ENCODE results near the gene MCM10. TPM values are rescaled to one million over a fixed set of nuclear protein-coding genes. Genes with fewer than 3 reads are reported as not detected.

The MCM10 gene
- total RNA-seq, 2 donors from 2014 or later = 38.2 to 44.8 TPM

- peak overlapping the region; percentile 20 for H3K27ac Mint-ChIP-seq
- H3K4me3 Mint-ChIP-seq = peak overlapping the region; percentile 70
- H3K9me3 Mint-ChIP-seq = no peaks in the 10 kb centered on the region
- no peak for DNase-seq
- Histone ChIP-seq H3K36me3 (ENCODE audit: control insufficient read depth, insufficient read depth, low read length) (peaks cover 9% of the 10 kb centered on the region), H3K27me3 (ENCODE audit: control insufficient read depth, insufficient read depth, low read length, poor library complexity, severe bottlenecking) (no peaks in the 10 kb centered on the region), H3K4me3 (ENCODE audit: low read length) (peak overlapping the region; percentile 97), H3K4me1 (ENCODE audit: control insufficient read depth, insufficient read depth, low read length) (no peaks in the 10 kb centered on the region), H3K9me3 (ENCODE audit: control insufficient read depth, low read length) (no peaks in the 10 kb centered on the region), H3K27ac (ENCODE audit: low read depth, low read length) (peak overlapping the region; percentile 53), H3K9ac (ENCODE audit: extremely low read depth, low read length, poor library complexity, severe bottlenecking) (peak overlapping the region; percentile 85)
- H3K36me3 Mint-ChIP-seq (ENCODE audit: low read depth) = peaks cover 8% of the 10 kb centered on the region
- no peaks in the 10 kb centered on the region for H3K27me3 Mint-ChIP-seq (ENCODE audit: insufficient read depth)
- TF ChIP-seq CTCF (conservative IDR thresholded peaks at IDR 0.05) = no peak
- H3K4me1 Mint-ChIP-seq = peaks cover 10% of the 10 kb centered on the region
- WGBS, 2 experiments (ENCODE audit: insufficient coverage in 1 of 2, insufficient read length in 1 of 2) = 2 to 3% methylated on average over 15 to 18 of the region's 18 CpGs
Observed at GRCh38 chr10:13161857-13162271, 506 bp downstream of the MCM10 start.

- no peaks in the 10 kb centered on the region for H3K27me3 Mint-ChIP-seq (ENCODE audit: insufficient read depth)
- WGBS, 2 experiments (ENCODE audit: insufficient coverage in 1 of 2, insufficient read length in 1 of 2) = 93 to 100% methylated on average over 2 to 3 of the region's 3 CpGs
- H3K4me1 Mint-ChIP-seq = peaks cover 10% of the 10 kb centered on the region
- H3K9ac ChIP-seq (ENCODE audit: extremely low read depth, low read length, poor library complexity, severe bottlenecking) = no peak overlapping the region
- H3K9me3 ChIP-seq (ENCODE audit: control insufficient read depth, low read length) = no peaks in the 10 kb centered on the region
- H3K4me3 ChIP-seq (ENCODE audit: low read length) = no peak overlapping the region
- TF ChIP-seq CTCF (conservative IDR thresholded peaks at IDR 0.05) = no peak
- H3K4me1 ChIP-seq (ENCODE audit: control insufficient read depth, insufficient read depth, low read length) = no peaks in the 10 kb centered on the region
- no peaks in the 10 kb centered on the region for H3K27me3 ChIP-seq (ENCODE audit: control insufficient read depth, insufficient read depth, low read length, poor library complexity, severe bottlenecking)
- H3K9me3 Mint-ChIP-seq = no peaks in the 10 kb centered on the region
- no peak overlapping the region for H3K27ac ChIP-seq (ENCODE audit: low read depth, low read length)
- no peak overlapping the region for H3K27ac Mint-ChIP-seq
- peaks cover 9% of the 10 kb centered on the region for H3K36me3 ChIP-seq (ENCODE audit: control insufficient read depth, insufficient read depth, low read length)
- no peak overlapping the region for H3K4me3 Mint-ChIP-seq
- DNase-seq = no peak
- peaks cover 13% of the 10 kb centered on the region for H3K36me3 Mint-ChIP-seq (ENCODE audit: low read depth)
Observed at GRCh38 chr10:13163859-13164258, 2.5 kb downstream of the MCM10 start.

- Histone ChIP-seq H3K36me3 (ENCODE audit: control insufficient read depth, insufficient read depth, low read length) (peaks cover 19% of the 10 kb centered on the region), H3K9ac (ENCODE audit: extremely low read depth, low read length, poor library complexity, severe bottlenecking) (no peak overlapping the region), H3K9me3 (ENCODE audit: control insufficient read depth, low read length) (no peaks in the 10 kb centered on the region), H3K4me3 (ENCODE audit: low read length) (no peak overlapping the region), H3K4me1 (ENCODE audit: control insufficient read depth, insufficient read depth, low read length) (no peaks in the 10 kb centered on the region), H3K27me3 (ENCODE audit: control insufficient read depth, insufficient read depth, low read length, poor library complexity, severe bottlenecking) (no peaks in the 10 kb centered on the region), H3K27ac (ENCODE audit: low read depth, low read length) (no peak overlapping the region)
- DNase-seq = no peak
- Mint-ChIP-seq H3K27ac (no peak overlapping the region), H3K9me3 (no peaks in the 10 kb centered on the region), H3K27me3 (ENCODE audit: insufficient read depth) (no peaks in the 10 kb centered on the region), H3K36me3 (ENCODE audit: low read depth) (peaks cover 13% of the 10 kb centered on the region), H3K4me1 (peaks cover 10% of the 10 kb centered on the region), H3K4me3 (no peak overlapping the region)
- no peak for TF ChIP-seq CTCF (conservative IDR thresholded peaks at IDR 0.05)
Observed at GRCh38 chr10:13165177-13165576, 3.8 kb downstream of the MCM10 start.
